Measurements from ENCODE around the gene TPD52L3.

- TF ChIP-seq CTCF (IDR thresholded peaks at IDR 0.05; ENCODE audit: low read length), result no peak
- no peak for TF ChIP-seq EZH2 (optimal IDR thresholded peaks at IDR 0.05; ENCODE audit: low read depth, low read length)
Observed at GRCh38 chr9:6355728-6356127, 27.6 kb downstream of the TPD52L3 start.
